ENCODE data around the gene PRSS57. TPM values are rescaled to one million over a fixed set of nuclear protein-coding genes. Genes with fewer than 3 reads are reported as not detected.

The PRSS57 gene
- total RNA-seq, 2 donors from 2014 or later = not detected

DNA sequence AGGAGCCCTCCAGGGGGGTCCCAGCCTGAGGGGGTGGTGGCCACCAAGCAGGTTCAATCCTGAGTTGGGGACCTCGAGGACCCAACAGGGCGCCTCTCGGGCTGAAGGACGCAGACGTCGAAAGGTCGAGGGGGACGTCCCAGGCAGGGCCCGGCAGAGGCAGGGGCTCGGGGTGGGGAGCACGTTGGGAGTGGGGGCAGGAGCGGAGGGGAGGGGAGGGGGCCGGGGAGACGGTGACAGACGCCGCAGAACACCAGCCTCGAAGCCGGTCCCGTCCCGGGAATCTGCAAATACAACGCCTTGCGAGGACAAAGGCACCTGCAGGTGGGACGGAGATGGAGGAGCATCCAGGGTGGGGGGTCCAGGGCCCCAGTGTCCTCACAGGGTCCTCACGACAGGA, 51.5 kb downstream of the PRSS57 start:
- Histone ChIP-seq H3K9me3 (no peaks in the 10 kb centered on the region), H3K27ac (no peak overlapping the region), H3K4me3 (no peak overlapping the region), H3K36me3 (peaks cover 11% of the 10 kb centered on the region), H3K9ac (ENCODE audit: low read depth in 2 of 2, low read length in 2 of 2) (no peak overlapping the region), H3K27me3 (no peaks in the 10 kb centered on the region), H3K4me1 (no peaks in the 10 kb centered on the region)
- intact Hi-C loops (cut with DNase I) = no loop called here
- TF ChIP-seq, protein P1, sequence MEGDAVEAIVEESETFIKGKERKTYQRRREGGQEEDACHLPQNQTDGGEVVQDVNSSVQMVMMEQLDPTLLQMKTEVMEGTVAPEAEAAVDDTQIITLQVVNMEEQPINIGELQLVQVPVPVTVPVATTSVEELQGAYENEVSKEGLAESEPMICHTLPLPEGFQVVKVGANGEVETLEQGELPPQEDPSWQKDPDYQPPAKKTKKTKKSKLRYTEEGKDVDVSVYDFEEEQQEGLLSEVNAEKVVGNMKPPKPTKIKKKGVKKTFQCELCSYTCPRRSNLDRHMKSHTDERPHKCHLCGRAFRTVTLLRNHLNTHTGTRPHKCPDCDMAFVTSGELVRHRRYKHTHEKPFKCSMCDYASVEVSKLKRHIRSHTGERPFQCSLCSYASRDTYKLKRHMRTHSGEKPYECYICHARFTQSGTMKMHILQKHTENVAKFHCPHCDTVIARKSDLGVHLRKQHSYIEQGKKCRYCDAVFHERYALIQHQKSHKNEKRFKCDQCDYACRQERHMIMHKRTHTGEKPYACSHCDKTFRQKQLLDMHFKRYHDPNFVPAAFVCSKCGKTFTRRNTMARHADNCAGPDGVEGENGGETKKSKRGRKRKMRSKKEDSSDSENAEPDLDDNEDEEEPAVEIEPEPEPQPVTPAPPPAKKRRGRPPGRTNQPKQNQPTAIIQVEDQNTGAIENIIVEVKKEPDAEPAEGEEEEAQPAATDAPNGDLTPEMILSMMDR (IDR thresholded peaks at IDR 0.05) = no peak
- no peak for DNase-seq

DNA sequence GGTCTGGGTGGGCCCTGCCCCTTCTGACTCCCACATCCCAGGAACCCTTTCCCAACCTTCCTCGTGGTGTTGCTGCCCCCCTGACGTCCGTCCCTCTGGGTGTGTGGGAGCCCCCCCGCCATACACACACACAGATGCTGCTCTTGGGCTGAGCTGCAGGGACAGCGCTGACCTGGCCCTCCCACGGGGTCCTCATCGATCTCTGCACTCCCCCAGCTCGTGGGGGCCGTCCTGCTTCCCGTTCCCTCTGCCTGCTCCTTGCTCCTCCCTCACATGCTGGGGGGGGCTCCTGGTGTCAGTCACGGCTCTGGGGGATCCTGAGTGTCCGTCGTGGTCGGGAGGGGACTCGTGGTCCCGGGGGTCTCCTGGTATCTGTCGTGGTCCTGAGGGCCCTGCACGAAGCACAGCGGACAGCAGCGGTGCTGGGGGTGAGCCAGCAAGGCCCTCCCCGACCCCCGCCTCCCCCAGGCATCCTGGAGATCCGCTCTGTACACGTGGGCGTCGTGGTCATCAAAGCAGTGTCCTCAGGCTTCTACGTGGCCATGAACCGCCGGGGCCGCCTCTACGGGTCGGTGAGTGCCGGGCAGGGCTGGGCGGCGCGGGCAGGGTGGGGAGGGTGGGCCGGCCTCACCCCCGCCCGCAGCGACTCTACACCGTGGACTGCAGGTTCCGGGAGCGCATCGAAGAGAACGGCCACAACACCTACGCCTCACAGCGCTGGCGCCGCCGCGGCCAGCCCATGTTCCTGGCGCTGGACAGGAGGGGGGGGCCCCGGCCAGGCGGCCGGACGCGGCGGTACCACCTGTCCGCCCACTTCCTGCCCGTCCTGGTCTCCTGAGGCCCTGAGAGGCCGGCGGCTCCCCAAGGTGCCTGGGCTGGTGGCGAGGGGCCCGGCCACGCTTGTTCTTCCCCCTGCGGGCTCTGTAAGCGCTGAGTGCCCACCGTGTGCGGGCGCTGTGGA, 52.2 kb downstream of the PRSS57 start:
- DNase-seq = no peak
- Histone ChIP-seq H3K27ac (no peak overlapping the region), H3K9ac (ENCODE audit: low read depth in 2 of 2, low read length in 2 of 2) (no peak overlapping the region), H3K4me3 (no peak overlapping the region), H3K27me3 (no peaks in the 10 kb centered on the region), H3K4me1 (no peaks in the 10 kb centered on the region), H3K36me3 (peaks cover 11% of the 10 kb centered on the region), H3K9me3 (no peaks in the 10 kb centered on the region)
- TF ChIP-seq, protein P1 (IDR thresholded peaks at IDR 0.05) = no peak
- intact Hi-C loops (cut with DNase I) = no loop called here

DNA sequence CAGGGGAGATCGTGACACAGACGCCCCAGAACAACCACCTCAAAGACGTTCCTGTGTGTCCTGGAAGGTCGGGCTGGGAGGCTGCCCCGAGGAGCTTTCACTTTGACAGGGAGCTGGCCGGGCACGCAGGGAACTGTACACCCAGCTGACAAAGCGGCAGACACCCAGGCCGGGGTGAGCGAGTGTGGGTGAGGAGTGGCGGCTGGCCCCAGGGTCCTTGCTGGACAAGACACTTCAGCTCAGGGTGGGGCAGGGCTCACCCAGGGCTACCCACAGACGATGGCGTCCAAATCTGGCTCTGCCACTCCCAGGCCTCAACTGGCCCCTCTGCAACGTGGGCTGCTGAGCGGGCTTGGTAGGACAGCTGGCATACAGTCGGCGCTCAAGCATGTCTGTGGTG, 53.5 kb downstream of the PRSS57 start:
- no peaks in the 10 kb centered on the region for H3K9me3 ChIP-seq
- TF ChIP-seq, protein P1 (IDR thresholded peaks at IDR 0.05) = no peak
- no peaks in the 10 kb centered on the region for H3K27me3 ChIP-seq
- intact Hi-C loops (cut with DNase I) = no loop called here
- no peaks in the 10 kb centered on the region for H3K36me3 ChIP-seq
- H3K4me3 ChIP-seq = no peak overlapping the region
- H3K4me1 ChIP-seq = no peaks in the 10 kb centered on the region
- H3K9ac ChIP-seq (ENCODE audit: low read depth in 2 of 2, low read length in 2 of 2) = no peak overlapping the region
- DNase-seq = no peak
- H3K27ac ChIP-seq = no peak overlapping the region

DNA sequence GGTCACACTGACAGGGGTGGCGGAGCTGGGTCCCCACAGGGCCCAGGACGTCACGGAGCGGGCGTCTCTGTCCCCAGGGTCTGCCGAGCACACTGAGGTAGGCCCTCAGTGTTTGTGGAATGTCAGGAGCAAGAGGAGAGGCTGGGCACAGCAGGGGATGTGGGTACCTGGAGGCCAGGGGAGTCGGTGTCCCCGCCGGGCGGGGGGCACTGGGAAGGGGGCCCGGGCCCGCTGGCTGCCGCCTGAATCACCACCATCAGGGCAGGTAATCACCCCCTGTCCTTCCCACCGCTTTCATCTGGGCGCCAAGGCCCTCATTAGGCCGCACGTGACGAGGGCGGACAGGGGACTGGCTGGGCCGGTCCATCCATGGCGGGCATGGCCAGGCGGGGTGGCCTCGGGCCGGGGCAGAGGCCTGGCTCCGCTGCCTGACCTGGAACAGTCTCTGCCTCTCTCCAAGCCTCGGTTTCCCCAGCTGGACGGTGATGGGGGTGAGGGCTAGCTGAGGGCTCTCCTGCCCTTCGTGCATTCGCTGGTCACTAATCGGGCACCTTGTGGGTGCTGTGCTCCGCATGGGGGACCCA, 54.6 kb downstream of the PRSS57 start:
- DNase-seq = no peak
- TF ChIP-seq, protein P1 (IDR thresholded peaks at IDR 0.05) = no peak

DNA sequence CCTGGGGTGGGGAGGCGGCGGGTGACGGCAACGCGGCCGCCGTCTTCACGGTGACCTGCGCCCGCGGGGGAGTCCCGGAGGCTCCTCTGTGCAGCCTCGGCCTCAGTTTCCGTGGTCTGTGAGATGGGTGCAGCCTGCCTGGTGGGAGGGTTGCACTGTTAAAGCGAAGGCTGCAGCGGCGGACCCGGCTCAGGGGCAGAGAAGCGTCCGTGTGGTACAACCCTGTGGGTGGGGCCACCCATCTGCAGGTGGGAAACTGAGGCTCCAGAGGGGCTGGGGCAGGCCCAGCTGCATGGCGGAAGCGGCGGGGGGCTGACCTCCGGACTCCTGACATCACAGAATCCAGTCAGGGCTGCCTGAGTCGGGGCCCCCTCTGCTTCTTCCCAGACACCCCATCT, 55.1 kb downstream of the PRSS57 start:
- TF ChIP-seq, protein P1 (IDR thresholded peaks at IDR 0.05) = no peak
- DNase-seq = no peak
- no peak overlapping the region for H3K9ac ChIP-seq (ENCODE audit: low read depth in 2 of 2, low read length in 2 of 2)
- no peaks in the 10 kb centered on the region for H3K9me3 ChIP-seq
- H3K27me3 ChIP-seq = no peaks in the 10 kb centered on the region
- H3K4me3 ChIP-seq = peak overlapping the region; percentile 39
- intact Hi-C loops (cut with DNase I) = no loop called here
- H3K4me1 ChIP-seq = no peaks in the 10 kb centered on the region
- H3K36me3 ChIP-seq = no peaks in the 10 kb centered on the region
- H3K27ac ChIP-seq = no peak overlapping the region

More for the DNA sequence above, 54.6 kb downstream of the PRSS57 start:
- no peaks in the 10 kb centered on the region for H3K27me3 ChIP-seq
- no peaks in the 10 kb centered on the region for H3K36me3 ChIP-seq
- H3K4me1 ChIP-seq = no peaks in the 10 kb centered on the region
- no peak overlapping the region for H3K27ac ChIP-seq
- intact Hi-C loops (cut with DNase I) = no loop called here
- no peak overlapping the region for H3K9ac ChIP-seq (ENCODE audit: low read depth in 2 of 2, low read length in 2 of 2)
- H3K4me3 ChIP-seq = no peak overlapping the region
- no peaks in the 10 kb centered on the region for H3K9me3 ChIP-seq

Measured in colonic mucosa (tissue), 4 donors.